WTC11 (cell line): Measurements from ENCODE around the gene PKHD1. TPM values are rescaled to one million over a fixed set of nuclear protein-coding genes. Genes with fewer than 3 reads are reported as not detected.
"Not testable (repeated sequence)": the region's sequence is repeated elsewhere in the genome, so short reads cannot be mapped to it uniquely, and the experiment has no call there.

Experiments used
- ATAC-seq: fragments of 200-7000 bp; cut with Tn5 transposase; 2 replicates; pipeline ENCODE4 v1.10.0; 2021; ENCODE audit warnings: mild to moderate bottlenecking, moderate library complexity
- CTCF ChIA-PET: fragments of 300-600 bp; sonication (Branson Sonifier 250); formaldehyde crosslinking; loops from one replicate; lab custom pipeline; 2021; ENCODE audit warnings: antibody characterized with exemption; lab: Charles Lee
- POLR2A ChIA-PET: fragments of 350-600 bp; sonication (Branson Sonifier 250); formaldehyde crosslinking; loops from one replicate; lab custom pipeline; 2021; ENCODE audit warnings: antibody characterized with exemption; lab: Charles Lee
- DNase-seq: peaks from one replicate; pipeline ENCODE4 v3.0.0; 2021; ENCODE audit warnings: low spot score
- H3K27ac Mint-ChIP-seq: 2 replicates; pipeline ENCODE4 v1.8.0; 2021; ENCODE audit warnings: mixed read lengths
- H3K27me3 Mint-ChIP-seq: 2 replicates; pipeline ENCODE4 v1.8.0; 2021; ENCODE audit warnings: low read depth, mild to moderate bottlenecking, moderate library complexity, mixed read lengths
- H3K36me3 Mint-ChIP-seq: 2 replicates; pipeline ENCODE4 v1.8.0; 2021; ENCODE audit warnings: mixed read lengths
- H3K4me1 Mint-ChIP-seq: 2 replicates; pipeline ENCODE4 v1.8.0; 2022; ENCODE audit warnings: mixed read lengths
- H3K4me3 Mint-ChIP-seq: 2 replicates; pipeline ENCODE4 v1.8.0; 2021; ENCODE audit warnings: mild to moderate bottlenecking, moderate library complexity, mixed read lengths
- H3K9me3 Mint-ChIP-seq: 2 replicates; pipeline ENCODE4 v1.8.0; 2021; ENCODE audit warnings: mixed read lengths
- CREM ChIP-seq: sonication (generic); formaldehyde crosslinking; IDR thresholded peaks from 2 replicates; pipeline ENCODE4 v1.8.1; 2022; ENCODE audit warnings: mild to moderate bottlenecking, missing genetic modification reagents, moderate library complexity
- E2F1 ChIP-seq: sonication (generic); formaldehyde crosslinking; IDR thresholded peaks from 2 replicates; pipeline ENCODE4 v1.8.0; 2022; ENCODE audit warnings: mild to moderate bottlenecking, missing genetic modification reagents
- ERG ChIP-seq: fragments of 250-450 bp; sonication (Bioruptor Pico); IDR thresholded peaks from 2 replicates; pipeline ENCODE4 v1.8.0; 2021; ENCODE audit warnings: mild to moderate bottlenecking
- HMGA2 ChIP-seq: fragments of 250-450 bp; sonication (Bioruptor Pico); IDR thresholded peaks from 2 replicates; pipeline ENCODE4 v1.4.0; 2021; ENCODE audit warnings: mild to moderate bottlenecking, moderate library complexity
- MXD4 ChIP-seq: fragments of 250-450 bp; sonication (Bioruptor Pico); IDR thresholded peaks from 2 replicates; pipeline ENCODE4 v1.8.0; 2021; ENCODE audit warnings: mild to moderate bottlenecking, moderate library complexity, borderline replicate concordance
- NFYB ChIP-seq: sonication (generic); formaldehyde crosslinking; conservative IDR thresholded peaks from 2 replicates; pipeline ENCODE4 v1.8.0; 2022; ENCODE audit warnings: low read depth, missing genetic modification reagents
- RORB ChIP-seq: fragments of 250-450 bp; sonication (Bioruptor Pico); IDR thresholded peaks from 2 replicates; pipeline ENCODE4 v1.9.0; 2021; ENCODE audit warnings: mild to moderate bottlenecking
- ZNF138 ChIP-seq: sonication (generic); formaldehyde crosslinking; conservative IDR thresholded peaks from 2 replicates; pipeline ENCODE4 v1.8.1; 2022; ENCODE audit warnings: mild to moderate bottlenecking, moderate library complexity, missing genetic modification reagents
- ZNF317 ChIP-seq: sonication (generic); formaldehyde crosslinking; IDR thresholded peaks from 2 replicates; pipeline ENCODE4 v1.8.1; 2023; ENCODE audit warnings: low read depth, mild to moderate bottlenecking, moderate library complexity, missing genetic modification reagents, borderline replicate concordance
- ZNF512 ChIP-seq: sonication (generic); formaldehyde crosslinking; IDR thresholded peaks from 2 replicates; pipeline ENCODE4 v1.8.1; 2022; ENCODE audit warnings: missing genetic modification reagents, borderline replicate concordance
- ZSCAN18 ChIP-seq: fragments of 250-450 bp; sonication (Bioruptor Pico); IDR thresholded peaks from 2 replicates; pipeline ENCODE4 v2.1.2; 2022; ENCODE audit warnings: mild to moderate bottlenecking, moderate library complexity
- total RNA-seq: library from RNA; stranded (reverse); gene quantifications from 3 replicates; pipeline ENCODE4 v1.2.3, GENCODE V29; 2021

PKHD1 gene
- total RNA-seq, 1 experiment from 2014 or later: 0.15 TPM

- ChIA-PET CTCF (no interaction called here), POLR2A (no interaction called here)
- Mint-ChIP-seq H3K27ac (no peak overlapping the region), H3K4me1 (peaks cover 21% of the 10 kb centered on the region), H3K36me3 (no peaks in the 10 kb centered on the region)
- DNase-seq: no peak
- ATAC-seq: no peak
- TF ChIP-seq ERG (CRISPR knock-in tag) (no peak), ZSCAN18 (CRISPR knock-in tag) (no peak), CREM (no peak), RORB (CRISPR knock-in tag) (no peak)
- TF ChIP-seq, all 79 proteins: peak for 0
- no peak overlapping the region for H3K4me3 Mint-ChIP-seq
- no peaks in the 10 kb centered on the region for H3K9me3 Mint-ChIP-seq
- H3K27me3 Mint-ChIP-seq: no peaks in the 10 kb centered on the region
These were observed 100.5 kb downstream of the PKHD1 start for GRCh38 chr6:51986864-51987263.

GRCh38 chr6:51983564-51983963, 103.8 kb downstream of the PKHD1 start:
- H3K27ac Mint-ChIP-seq: peak overlapping the region; percentile 80

GRCh38 chr6:51982695-51983094, 104.7 kb downstream of the PKHD1 start:
- H3K36me3 Mint-ChIP-seq, DNase-seq, H3K9me3 Mint-ChIP-seq, CTCF ChIA-PET: not testable (repeated sequence)
- H3K4me1 Mint-ChIP-seq: peaks cover 21% of the 10 kb centered on the region
- TF ChIP-seq HMGA2: peak; percentile 97; the same call in 1 of the 2 replicates
- TF ChIP-seq, all 79 proteins: peak for 1; not testable (repeated sequence) for 78
- H3K27me3 Mint-ChIP-seq, H3K4me3 Mint-ChIP-seq, POLR2A ChIA-PET: not testable (repeated sequence)
- ATAC-seq: peak; percentile 41; the same call in 1 of the 2 replicates
- H3K27ac Mint-ChIP-seq: 0 out of 2 replicates have a peak overlapping the region, but pooled peaks have one; percentile 9

More at GRCh38 chr6:51983564-51983963, 103.8 kb downstream of the PKHD1 start:
- no peak for DNase-seq
- ChIA-PET CTCF (interaction anchor here (0.5 to 1.0 kb wide), 3 partner anchors 10 to 372 kb away, joined by 3 read pairs; no protein-coding TSS in a partner anchor), POLR2A (no interaction called here)
- Mint-ChIP-seq H3K27me3 (peaks cover 2% of the 10 kb centered on the region; the same call in 1 of the 2 replicates), H3K36me3 (peaks cover 8% of the 10 kb centered on the region), H3K4me1 (peaks cover 21% of the 10 kb centered on the region)
- ATAC-seq: no peak
- TF ChIP-seq MXD4 (CRISPR knock-in tag): no peak
- TF ChIP-seq, all 79 proteins: peak for 0
- Mint-ChIP-seq H3K4me3 (no peak overlapping the region), H3K9me3 (peaks cover 9% of the 10 kb centered on the region)

GRCh38 chr6:51976374-51976773, 111.0 kb downstream of the PKHD1 start:
- H3K27ac Mint-ChIP-seq: no peak overlapping the region
- H3K27me3 Mint-ChIP-seq: peaks cover 2% of the 10 kb centered on the region; the same call in 1 of the 2 replicates
- H3K4me1 Mint-ChIP-seq: no peaks in the 10 kb centered on the region
- no peak for DNase-seq
- TF ChIP-seq ZNF512 (CRISPR knock-in tag): no peak
- TF ChIP-seq ZSCAN18 (CRISPR knock-in tag): no peak
- no peak for TF ChIP-seq ZNF317 (CRISPR knock-in tag)
- no peak for TF ChIP-seq NFYB (CRISPR knock-in tag)
- TF ChIP-seq E2F1 (CRISPR knock-in tag): no peak
- TF ChIP-seq ZNF138 (CRISPR knock-in tag): no peak
- H3K4me3 Mint-ChIP-seq: no peak overlapping the region
- POLR2A ChIA-PET: no interaction called here
- H3K36me3 Mint-ChIP-seq: peaks cover 8% of the 10 kb centered on the region
- peaks cover 9% of the 10 kb centered on the region for H3K9me3 Mint-ChIP-seq
- ATAC-seq: no peak
- CTCF ChIA-PET: interaction anchor here (2.6 kb wide), 1 partner anchor 17 kb away, joined by 8 read pairs; no protein-coding TSS in a partner anchor
